Raji (cell line): ENCODE measurements around the gene ACBD6.

Experiments used
- POLR2A ChIP-seq: IDR thresholded peaks from 2 replicates; pipeline ENCODE4 v1.6.1; 2011; ENCODE audit warnings: low read depth, low read length, control low read depth; ENCODE audit not compliant: insufficient read depth

Gene ACBD6

GRCh38 chr1:180269645-180270529 lies 232.5 kb downstream of the ACBD6 start:
- no peak for TF ChIP-seq POLR2A

DNA sequence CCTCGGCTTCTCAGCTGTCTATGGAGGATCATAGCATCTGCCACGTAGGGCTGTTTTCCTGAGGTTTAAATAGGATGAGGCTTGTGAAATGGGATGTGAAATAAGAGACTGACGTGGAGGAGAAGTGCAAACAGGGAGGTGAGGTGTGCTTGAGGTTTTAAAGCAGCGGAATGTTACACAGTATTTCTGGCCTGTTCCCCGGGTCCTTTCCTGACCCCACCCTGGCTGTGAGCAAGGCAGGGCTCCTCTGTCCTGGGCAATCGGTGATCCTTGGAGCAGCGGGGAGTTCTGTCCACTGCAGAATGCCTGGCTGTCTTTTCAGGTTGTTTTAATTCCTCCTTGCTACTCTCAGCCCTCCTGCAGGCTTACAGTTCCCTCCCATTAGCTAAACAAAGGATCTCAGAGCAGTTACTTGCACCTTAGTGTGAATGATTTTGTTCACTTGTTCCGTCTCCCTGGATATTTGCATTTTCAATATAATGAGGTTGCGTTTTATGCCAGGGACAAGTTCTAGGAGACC lies 233.8 kb downstream of the ACBD6 start:
- TF ChIP-seq POLR2A = no peak

GRCh38 chr1:180267761-180268555 lies 234.4 kb downstream of the ACBD6 start:
- no peak for TF ChIP-seq POLR2A

DNA sequence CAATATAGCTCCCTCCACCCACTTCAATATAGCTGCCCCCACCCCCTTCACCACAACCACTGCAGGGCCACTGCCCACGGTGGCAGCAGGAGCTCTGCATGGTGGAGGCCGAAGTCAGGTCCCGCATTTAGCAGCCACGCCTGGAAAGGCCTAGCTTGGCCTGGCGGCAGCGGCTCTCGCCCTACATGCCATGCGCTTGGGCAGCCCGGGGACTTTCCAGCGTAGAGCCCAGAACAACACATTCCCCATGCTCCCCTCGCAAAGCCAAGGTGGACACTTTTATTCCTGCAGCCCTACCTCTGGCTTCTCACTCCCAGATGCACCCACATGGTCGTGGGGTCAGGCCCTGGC lies 235.2 kb downstream of the ACBD6 start:
- no peak for TF ChIP-seq POLR2A

GRCh38 chr1:180266275-180267210 lies 235.8 kb downstream of the ACBD6 start:
- TF ChIP-seq POLR2A = no peak

DNA sequence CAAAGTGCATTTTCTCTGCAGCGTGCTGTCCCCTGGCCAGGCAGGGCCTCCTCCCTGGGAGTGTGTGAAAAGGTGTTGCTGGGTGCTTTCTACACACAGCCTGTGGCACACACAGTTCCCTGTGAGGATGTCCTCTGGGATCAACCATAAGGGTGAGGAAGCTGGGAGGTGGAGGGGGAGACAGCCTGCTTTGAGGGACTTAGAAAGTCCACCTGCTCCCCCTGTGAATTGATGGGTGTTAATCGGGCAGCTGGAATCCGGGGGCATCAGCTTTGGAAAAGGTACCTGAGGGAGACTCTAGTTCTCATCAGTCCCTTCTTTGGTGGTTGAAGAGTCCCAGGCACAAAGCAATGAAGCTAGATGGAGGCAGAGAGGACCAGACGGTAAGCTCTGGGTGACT lies 236.5 kb downstream of the ACBD6 start:
- TF ChIP-seq POLR2A = no peak

DNA sequence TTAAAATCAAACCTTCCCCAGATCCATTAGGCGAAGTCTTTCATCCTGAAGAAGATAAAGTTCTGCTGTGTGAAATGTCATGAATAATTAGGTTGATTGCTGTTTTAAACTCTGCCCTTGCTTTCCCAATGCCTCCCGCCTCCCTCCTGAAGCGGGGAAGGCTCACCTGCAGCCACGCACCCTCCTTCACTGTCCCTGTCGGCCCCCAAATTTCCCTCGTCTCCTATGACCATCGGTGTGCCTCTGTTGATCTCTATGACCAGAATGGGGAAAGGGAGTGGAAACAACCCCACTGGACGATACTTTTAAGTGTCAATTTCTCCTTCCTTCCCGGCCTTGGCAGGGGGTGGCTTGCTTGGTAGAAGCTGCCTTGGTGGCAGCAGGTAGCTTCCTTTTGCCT lies 237.2 kb downstream of the ACBD6 start:
- TF ChIP-seq POLR2A = no peak

GRCh38 chr1:180264595-180264994 lies 237.8 kb downstream of the ACBD6 start:
- TF ChIP-seq POLR2A = no peak

DNA sequence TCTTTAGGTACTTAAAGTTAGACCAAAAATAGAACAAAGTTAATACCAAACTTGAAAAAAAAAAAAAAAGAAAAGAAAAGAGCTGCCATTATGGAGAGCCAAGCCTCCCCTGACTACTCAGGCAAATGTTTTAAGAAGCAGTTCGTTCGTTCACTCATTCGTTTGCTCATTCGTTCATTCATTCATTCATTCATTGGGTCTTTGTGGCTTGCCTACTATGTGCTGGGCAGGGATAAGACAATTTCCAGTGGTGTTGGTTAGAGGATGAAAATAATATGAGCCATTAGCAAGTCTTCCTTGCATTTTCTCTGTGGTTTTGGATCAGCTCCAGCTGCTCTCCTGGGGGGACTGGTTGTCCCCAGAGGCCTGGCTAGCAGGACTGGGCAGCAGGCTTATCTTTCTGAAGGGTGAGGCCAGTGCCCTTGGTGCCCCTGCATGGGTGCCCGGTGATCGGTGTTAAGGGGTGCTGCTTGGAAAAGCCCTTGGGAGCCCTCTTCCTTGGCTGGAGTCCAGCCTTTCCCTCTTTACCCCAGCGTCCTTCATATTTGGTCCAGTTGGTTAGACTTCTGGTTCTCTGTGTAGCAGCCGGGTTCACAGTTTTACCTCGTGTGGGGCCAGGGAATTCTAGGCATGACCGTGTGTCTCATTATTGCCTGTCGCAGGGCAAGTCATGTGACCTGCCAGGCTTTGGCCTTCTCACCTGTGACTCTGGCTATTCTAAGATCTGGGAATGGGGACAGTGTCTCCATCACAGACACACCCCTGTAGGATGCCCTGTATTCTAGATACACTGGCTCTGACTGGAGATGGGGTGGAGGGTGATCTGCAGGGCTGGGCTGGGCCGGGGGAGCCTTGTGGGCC lies 239.5 kb downstream of the ACBD6 start:
- TF ChIP-seq POLR2A = no peak

GRCh38 chr1:180261524-180262155 lies 240.7 kb downstream of the ACBD6 start:
- no peak for TF ChIP-seq POLR2A

GRCh38 chr1:180261030-180261429 lies 241.3 kb downstream of the ACBD6 start:
- TF ChIP-seq POLR2A = no peak

DNA sequence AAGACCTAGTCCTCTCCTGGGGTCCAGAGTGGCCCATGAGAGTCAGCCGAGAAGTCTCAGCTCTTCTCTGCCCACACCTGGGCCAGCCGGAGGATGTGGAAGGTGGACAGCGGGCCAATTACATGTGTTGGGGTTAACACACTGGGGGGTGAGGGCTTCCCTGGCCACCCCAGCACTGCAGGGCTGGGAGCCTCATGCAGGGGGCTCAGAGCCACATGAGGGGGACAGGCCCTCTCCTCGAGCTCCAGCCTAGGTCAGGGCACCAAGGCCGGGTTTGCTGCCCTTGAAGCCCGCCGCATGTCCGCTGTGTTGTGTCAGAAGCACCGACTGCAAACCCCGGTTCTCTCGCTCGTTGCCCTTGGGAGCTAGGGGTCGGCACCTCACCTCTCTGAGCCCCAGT lies 241.8 kb downstream of the ACBD6 start:
- TF ChIP-seq POLR2A = no peak
